Activated CD4-positive, CD25-positive, alpha-beta regulatory T cell treated with anti-CD3 and anti-CD28 coated beads, Interleukin-2, amount 50 U/mL, for 24 hours (primary cell): Measurements from ENCODE around the gene SLC38A10.
"Not testable (repeated sequence)": the region's sequence is repeated elsewhere in the genome, so short reads cannot be mapped to it uniquely, and the experiment has no call there.

Experiments used
- ATAC-seq, 2 donors: fragments of 150-1000 bp; cut with Tn5 transposase; one replicate each; pipeline ENCODE4 v1.10.0; 2021; ENCODE audit warnings: mild to moderate bottlenecking in 1 of 2, moderate library complexity in 1 of 2

Gene SLC38A10

DNA sequence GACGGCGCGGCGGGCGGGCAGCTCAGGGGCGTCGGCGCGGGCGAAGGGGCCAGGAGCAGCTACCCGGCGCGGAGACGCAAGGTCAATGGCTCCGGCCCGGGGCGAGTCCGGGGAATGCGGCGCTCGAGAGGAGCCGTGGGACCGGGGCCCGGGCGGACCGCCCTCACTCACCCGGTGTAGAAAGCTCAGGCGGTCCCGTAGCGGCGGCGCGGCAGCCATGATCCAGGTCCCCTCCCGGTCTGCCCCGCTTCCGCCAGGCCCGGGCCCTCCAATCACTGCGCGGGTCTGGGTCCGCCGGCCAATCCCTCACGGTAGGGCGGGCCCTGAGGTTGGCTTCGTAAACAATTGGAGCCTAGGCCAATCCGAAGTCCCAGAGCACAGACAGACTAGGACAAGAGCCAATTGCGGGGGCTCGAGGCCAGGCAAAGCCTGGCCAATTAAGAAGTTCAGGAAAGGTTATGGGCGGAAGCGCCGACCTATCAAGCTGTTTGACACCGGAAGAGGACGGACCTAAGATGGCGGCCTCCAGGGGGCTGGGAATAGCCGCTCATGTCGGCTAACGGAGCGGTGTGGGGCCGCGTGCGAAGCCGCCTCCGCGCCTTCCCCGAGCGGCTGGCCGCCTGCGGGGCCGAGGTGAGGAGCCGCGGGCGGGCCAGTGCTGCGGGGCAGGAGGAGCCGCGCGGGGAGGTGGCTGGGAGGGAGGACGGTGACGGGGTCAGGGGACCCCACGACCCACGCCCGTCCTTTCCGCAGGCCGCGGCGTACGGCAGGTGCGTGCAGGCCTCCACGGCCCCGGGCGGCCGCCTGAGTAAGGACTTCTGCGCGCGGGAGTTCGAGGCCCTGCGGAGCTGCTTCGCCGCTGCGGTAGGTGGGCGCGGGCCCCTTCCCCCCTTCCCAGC lies 56.0 kb downstream of the SLC38A10 start, which contains the start of the genes NDUFAF8 and TEPSIN:
NDUFAF8 (plus strand) TSS at position 504 of the 899 bp plus-strand sequence; CDS start at position 550, 46 bp downstream.
TEPSIN (minus strand) TSS at position 241 of the 899 bp plus-strand sequence; CDS start at position 219, 22 bp downstream.
- ATAC-seq, result peak; percentile 96 to 98

DNA sequence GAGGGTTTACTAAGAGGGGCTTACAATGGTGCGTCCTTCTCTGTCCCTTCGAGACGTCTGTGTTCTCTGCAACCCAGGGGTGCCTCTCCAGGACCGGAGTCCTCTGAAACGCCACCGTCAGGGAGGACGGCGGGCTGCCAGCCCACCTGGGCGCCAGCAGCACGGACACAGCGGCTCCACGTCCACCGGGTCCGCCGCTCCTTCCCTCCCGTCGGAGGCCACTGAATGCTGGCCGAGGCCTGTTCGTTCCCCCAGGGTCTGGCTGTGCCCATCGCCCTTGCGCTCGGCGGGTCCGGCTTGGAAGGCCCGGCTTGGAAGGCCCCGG lies 56.7 kb downstream of the SLC38A10 start:
- no peak for ATAC-seq

DNA sequence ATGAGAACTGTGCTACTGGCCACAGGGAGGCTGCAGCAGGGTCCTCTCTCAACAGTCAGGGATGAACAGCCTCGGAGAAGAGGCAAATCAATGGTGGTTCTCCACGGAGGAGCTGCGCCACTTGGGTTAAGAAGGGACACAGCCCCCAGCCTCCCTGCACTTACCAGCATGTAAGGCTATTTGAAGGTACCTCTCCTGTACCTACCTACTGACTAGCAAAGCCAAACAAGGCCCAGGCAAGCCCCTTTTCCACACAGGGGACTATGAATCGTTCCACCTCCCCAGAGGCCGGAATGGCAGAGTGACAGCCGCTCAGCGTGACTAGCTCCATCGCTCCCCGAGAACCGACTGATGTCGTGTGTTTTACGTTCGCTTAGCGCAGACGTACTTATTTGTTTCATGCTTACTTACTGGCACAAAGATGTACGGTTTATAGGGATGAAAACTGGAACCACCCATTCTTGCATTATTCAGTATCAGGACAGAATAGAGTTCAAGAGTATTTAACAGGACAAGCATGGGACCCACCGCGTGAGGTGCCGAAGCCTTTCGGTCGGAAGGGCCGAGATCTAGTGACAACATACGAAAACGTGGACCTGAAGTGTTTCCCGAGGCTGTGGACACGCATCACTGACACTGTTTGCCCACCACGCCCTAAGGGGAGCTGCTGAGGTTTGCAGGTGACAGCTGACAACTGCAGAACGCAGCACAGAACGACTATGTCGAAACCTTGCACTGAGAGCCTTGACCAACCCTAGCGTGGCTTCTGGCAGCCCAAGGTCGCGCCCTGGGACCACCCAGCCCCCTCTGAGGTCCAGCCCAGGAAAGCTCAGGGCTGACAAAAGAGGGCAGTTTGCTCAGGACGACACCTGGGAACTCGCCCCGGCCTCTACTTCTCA lies 57.3 kb downstream of the SLC38A10 start:
- no peak for ATAC-seq

DNA sequence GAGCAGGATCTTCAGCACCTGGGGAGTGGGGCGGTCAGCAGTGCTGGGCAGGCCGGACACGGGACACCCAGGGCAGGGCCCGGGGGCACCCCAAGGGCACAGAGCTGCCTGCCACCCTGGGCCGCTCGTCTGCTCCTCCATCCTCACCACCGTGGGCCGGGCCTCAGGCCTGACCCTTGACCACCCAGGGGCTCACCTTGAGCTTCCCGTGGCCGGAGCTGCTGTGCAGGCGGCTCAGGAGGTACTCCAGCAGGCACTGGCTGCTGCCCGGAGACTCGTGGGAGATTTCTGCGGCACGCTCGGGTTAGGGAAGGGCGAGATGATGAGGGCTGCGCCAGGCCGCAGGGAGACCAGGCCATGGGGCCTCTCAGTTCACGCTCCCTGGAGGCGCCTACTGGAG lies 58.3 kb downstream of the SLC38A10 start:
- ATAC-seq, result no peak

DNA sequence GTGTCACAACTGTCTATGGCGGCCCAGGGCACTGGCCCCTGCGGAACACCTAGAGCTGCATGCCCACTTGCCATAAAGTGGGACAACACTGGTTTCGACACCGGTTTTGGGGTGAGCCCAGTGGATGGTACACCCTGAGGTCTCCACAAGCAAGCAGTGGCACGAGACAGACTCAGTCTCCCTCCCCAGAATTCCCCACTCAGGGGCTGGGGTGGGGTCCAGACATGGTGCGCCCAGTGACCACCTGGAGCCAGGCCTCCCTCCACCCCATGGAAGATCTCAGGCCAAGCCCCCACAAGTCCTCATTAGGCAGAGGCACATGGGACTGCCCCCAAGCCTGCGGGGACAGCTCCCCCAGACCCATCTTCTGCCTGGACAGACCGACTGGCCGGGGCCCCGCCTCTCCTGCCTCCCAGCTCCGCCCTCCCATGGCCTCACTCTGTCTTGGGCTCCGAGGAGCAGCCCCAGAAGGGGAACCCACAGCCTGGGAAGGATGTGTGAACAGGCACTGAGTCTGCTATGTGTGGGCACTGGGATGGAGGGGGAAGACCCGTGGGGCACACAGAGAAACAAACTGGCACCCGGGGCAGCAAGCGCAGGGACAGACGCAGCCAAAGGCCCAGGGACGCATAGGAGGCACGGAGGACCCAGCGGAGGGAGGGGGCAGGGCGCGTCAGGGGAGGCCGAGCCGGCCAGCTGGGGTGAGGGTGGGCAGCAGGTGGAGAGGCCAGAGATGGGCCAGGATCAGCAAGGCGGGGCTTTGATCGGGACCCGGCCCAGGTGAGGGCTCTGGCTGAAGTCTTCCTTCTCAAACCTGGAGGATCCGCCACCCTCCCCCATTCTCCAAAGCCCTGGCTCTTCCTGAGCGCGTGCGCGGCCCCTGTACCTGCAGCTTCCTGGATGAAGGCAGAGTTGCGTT lies 59.0 kb downstream of the SLC38A10 start:
- ATAC-seq, result no peak

DNA sequence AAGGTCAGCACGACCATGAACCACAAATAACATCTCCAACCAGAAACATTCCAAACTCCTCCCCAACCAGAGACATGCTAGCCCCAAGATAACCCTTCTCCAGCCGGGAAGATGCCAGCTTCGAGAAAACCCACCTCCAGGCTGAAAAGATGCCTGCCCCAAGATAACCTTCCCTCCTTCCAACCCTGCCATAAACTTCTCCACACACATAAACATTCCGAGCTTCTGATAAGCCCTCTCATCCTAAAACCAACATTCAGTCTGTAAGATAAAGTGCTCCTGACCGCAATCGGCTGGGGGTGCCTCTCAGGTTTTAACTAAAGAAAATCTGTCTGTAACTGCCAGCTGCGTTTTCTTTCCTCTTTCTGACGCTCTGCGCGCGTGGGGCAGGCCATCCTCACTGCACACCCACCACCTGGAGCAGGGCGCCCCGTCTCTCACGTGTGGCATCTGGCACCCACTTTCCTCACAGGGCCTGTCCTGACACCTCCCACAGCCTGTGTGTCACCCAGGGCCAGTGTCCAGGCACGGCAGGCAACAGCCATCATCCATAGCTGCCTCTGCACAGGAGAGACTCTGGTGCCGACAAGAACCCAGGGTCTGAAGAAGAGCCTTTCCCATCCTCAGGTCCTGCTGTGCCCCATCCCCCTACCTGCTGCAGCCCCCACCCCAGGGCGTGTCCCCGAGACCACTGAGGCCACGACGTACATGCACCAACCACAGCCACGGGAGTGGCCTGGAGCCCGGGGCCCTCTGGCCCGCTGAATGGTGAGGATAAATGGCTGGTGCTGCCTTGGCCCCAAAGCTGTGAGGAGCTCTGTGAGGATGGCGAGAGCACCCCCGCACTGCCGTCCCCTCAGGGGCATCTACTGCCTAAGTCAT lies 59.9 kb downstream of the SLC38A10 start:
- no peak for ATAC-seq

DNA sequence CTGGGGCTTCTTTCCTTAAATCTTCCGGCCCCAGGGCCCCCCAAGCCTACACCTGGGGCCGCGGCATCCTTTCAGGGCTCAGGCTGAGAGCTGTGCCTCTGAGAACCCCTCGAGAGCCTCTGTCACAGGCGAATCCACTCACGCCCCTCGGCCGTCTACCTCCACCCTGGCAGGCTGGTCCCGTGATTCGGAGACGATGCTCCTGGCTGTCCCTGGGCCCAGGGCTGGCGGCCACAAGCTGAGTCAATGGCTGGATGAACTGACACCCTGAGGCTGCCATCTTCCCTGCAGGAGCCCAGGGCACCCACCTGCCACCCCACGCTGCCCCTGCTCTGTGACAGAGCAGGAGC lies 60.6 kb downstream of the SLC38A10 start:
- no peak for ATAC-seq

DNA sequence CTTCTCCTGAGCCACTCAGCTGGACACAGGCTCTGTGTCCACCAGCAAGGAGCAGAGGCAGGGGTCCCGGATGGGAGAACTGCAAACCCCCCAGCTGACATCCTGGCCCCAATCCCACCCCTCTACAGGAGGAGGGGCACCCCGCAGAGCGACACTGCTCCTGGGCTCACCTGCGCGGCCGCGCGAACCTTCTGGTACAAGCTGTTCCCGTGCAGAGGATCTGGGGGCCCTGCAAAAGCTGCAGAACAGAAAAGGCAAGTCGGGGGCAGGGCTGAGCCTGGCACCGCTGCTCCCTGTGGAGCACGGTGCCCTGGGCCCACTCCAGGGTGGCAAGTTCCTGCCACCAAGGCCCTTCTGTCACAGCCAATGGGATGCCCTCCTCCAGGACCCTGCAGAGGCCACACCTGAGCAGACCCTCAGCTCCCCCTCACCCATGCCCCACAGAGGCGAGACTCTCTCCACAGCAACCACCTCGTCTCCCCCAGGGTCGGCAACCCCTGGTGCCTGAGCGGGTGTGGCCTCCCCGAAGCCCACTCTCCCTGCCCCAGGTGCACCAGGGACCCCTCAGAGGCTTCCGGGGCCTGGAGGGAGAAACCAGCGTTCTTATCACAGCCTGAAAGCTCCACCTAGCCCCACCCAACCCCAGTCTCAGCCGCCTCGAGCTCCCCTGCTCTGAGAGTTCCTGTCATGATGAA lies 61.1 kb downstream of the SLC38A10 start:
- ATAC-seq, result no peak

DNA sequence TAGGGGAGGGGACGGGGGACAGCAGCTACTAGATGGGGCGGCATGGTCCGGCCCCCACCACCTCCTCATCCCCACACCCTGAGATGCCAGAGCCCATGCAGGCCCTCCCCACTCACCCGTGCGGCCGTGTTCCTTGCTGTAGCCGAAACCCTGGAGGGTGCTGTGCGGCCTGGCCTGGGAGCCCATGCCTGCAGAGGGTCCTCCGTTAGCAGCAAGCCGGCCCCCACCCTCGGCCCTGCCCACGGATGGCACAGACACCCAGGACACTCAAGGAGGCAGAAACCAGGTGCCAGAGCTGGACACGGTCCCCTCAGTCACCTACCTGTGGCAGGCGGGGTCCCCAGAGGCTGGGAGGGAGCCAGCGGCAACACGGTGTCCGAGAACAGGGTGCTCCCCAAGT lies 61.8 kb downstream of the SLC38A10 start:
- no peak for ATAC-seq

DNA sequence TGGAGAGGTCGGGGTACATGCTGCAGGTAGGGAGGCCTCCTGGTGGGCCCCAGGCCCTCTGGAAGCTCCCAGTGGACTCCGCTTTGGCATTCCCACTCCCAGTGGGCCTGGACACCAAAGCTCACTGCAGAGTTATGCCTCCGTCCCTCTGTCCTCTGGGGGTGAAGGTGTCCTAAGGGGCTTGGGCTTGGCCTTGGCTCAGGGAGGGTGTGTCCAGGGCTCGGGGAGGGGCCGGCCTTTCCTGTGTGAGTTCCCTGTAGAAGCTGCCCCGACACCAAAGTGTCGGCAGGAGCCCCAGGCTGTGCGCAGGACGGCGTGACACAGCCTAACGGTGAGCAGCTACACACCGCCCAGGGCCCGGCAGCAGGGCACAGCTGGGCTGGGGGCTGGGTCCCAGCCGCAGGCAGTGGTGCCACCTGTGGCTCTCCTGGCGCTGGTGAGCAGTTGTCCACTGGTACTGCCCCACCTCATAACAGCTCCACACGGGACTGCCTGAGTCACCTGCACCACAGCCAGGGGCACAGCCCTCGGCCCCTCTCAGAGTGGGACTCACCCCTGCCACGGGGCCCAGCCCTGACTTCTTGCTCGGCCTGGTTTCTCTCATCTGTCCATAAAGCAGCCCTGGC lies 62.4 kb downstream of the SLC38A10 start:
- no peak for ATAC-seq

DNA sequence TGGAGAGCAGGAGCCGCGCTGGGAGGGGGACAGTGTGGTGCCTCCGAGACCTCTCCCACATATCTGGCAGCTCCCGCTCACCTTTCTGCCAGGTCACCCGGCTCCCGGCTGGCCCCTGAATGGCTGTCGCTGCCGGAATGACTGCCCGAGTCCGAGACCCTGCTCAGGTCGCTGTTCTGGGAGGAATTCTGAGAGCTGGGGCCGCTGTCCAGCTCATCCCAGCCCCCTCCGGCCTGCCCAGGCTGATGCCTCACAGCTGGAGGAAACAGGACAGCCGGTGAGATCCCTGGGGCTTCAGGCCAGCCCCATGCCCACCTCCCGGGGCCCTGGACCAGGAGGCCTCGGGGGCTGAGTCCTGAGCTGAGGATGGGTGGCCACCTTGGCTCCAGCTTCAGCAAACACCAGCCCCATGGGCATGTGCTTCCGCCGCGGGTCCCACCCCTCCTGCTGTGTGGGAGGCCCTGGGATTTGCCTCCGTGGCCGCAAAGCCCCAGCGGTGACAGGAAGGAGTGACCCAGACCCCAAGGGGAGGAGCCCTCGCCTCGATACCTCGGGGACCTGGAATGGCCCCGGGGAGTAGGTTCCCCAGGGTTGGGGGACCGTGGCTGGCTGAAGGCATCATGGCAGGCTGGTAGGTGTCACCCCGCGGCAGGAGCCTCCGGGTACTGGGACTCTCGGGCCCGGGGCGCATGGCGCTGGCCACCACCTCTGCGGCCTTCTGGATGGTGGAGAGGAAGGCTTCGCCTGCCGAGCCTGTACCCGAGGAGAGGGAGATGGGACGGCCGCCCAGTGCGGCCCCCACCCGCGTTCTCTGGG lies 63.1 kb downstream of the SLC38A10 start:
- ATAC-seq, result no peak

DNA sequence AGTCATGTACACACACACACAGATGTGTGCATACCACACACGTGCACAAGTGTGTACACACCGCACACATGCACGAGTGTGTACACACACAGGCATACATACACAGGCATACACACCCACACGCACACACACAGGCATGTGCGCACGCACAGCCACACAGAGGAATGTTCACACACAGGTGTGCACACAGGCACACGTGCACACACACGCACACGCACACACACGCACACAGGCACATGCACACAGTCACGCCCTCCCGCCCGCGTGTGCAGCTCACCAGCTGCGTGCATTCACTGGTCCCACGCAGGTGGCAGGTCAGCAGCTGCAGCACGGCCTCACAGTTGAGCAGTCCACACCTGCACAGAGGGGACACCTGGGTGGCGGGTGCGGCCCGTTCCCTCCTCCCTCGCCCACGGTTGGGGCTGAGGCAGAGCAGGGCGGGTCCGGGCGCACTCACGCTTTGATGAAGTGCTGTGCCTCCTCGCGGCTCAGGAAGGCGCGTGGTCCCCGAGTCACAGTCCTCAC lies 63.9 kb downstream of the SLC38A10 start:
- no peak for ATAC-seq

DNA sequence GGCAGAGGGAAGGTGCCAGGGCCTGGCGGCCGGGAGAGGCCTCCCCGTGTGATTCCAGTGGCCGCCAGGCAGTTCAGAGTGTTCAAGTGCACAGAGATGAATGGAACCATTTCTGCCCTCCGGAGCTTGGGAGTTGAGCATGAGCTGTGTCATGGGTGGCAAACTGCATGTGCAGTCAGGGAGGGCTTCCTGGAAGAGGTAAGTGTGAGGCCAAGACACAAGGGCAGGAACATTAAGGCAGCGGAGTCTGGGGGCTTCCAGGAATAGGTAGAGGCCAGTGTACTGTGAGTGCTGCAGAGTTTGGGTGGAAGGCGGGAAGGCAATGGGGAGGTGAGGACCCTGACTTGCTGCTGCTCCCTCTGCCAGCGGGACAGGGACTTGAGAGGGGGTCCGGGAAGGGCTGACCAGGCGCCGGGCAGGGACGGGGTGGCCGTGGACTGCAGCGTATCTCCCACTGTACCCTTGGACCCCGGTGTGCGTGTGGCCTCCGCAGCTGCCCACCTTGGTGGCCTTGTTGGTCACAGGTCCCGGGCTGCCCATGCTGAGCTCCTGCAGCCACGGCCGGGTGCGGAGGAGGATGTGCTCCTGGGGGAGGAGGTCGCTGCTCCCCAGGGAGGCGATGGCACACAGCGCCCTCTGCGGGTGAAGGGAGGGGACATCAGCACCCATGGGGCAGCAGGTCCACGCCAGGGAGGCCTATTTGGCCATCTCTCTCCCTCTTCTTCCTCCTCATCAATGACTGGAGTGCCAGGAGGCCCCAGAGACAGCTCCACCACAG lies 64.9 kb downstream of the SLC38A10 start:
- ATAC-seq, result no peak

DNA sequence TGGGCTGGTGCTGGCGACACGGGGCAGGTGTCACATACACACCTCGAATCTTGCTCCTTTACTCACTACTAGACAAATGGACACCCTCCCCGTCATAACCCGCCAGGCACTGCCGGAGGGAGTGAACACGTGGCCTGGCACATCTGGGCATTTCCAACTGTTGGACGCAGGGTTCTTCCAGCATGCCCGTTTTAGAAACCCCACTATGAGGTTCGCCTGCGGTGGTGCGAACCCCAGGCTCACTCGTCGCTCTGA lies 65.5 kb downstream of the SLC38A10 start:
- no peak for ATAC-seq

DNA sequence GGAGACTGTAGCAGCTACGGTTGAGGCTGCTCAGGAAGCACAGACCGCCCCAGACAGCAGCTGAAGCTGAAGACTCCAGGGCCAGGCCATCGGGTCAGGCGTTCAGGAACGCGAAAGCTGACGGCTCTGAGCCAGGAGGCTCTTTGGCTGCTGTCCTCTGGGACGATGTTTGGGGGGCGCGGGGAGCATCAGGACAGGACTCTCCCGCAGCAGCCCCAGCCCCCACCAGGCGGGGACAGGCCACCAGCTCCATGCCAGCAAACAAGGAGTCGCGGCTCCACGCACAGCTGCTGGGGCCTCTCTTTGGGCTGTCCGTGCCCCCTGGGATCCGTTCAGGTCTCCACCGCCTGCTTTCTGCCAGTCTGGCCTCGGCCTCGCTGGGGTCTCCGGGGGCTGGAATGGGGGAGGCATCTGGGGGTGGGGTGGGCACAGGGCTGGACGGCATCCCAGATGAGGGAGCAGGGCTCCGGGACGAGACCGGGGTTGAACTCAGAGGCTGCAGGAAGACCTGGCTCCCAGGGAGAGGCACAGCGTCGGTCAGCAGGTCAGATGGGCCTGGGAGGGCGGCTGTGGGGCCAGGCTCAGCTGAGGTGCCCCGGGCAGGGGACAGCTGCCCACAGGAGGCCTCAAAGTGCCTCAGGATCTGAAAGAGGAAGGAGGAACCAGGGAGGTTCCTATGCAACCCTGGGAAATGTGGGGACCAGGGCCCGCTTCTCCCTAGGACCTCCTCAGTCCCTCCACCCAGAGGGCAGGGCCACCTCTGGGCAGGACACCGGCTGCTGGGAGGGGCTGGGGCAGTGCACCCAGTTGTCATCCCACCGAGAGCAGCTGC lies 66.1 kb downstream of the SLC38A10 start:
- ATAC-seq, result no peak

DNA sequence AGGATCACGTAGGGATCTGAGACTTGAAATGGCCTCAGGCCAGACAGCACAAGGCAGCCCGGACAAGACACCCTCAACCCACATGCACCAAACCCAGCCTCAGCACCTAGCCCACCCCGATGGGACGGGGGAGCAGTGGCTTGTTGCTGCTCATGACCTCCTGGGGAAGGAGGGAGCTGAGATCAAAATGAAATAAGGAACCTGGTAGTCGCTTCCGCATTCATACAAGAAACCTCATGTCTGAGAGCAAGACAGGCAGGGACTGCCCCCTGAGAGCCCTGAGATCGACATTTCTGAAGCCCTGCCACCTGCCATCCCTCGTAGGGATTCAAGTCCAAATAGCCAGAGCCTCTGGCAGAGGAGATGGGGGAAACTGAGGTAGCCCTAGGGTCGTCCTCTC lies 66.7 kb downstream of the SLC38A10 start:
- no peak for ATAC-seq

DNA sequence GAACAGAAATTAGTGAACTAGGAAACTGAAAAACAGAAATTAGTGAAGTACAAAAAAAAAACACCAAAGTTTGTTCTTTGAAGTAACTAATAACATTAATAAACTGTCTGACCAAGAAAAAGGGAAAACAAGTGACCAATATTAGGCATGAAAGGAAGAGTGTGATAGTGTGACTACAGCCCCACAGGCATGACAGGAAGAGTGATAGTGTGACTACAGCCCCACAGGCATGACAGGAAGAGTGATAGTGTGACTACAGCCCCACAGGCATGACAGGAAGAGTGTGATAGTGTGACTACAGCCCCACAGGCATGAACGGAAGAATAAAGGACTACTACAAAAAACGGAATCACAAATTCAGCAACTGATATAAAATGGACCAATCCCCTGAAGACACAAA lies 67.5 kb downstream of the SLC38A10 start:
- not testable (repeated sequence) for ATAC-seq

DNA sequence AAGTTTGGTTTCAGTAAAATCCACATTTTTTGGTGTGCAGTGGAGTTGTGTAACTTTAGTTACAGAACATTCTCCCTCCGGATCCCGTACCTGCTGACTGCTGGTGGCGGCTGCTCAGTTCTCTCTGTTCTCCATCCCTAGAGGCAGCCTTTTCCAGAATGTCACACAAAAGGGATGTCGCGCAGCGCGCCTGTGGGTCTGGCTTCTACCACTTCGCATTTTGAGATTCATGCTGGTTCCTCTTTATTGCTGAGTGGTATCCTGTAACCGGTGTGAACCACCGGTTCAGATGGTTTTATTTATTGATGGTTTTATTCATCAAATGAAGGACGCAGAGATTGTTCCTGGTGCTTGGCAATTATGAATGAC lies 71.4 kb downstream of the SLC38A10 start:
- no peak for ATAC-seq
